GM19238 (cell line): ENCODE results near the gene SPSB1.

ENCODE experiments used
- DNase-seq: peaks from one replicate; pipeline ENCODE4 v3.0.0; 2011; ENCODE audit warnings: low spot score; ENCODE audit not compliant: insufficient read length

SPSB1 gene

GRCh38 chr1:9292361-9293240, at the start of gene SPSB1:
TSS of gene SPSB1 (plus strand) at chr1:9292894. CDS start at chr1:9355892, 62,998 bp downstream.
- peak; percentile 54 for DNase-seq

- no peak for DNase-seq
These were observed 49.5 kb upstream of the SPSB1 start for GRCh38 chr1:9243066-9243739.

- no peak for DNase-seq
These were observed 48.0 kb upstream of the SPSB1 start for GRCh38 chr1:9244501-9245229.

GRCh38 chr1:9245230-9245619, 47.5 kb upstream of the SPSB1 start:
- no peak for DNase-seq

- no peak for DNase-seq
These were observed 47.0 kb upstream of the SPSB1 start for GRCh38 chr1:9245661-9246060.

DNA sequence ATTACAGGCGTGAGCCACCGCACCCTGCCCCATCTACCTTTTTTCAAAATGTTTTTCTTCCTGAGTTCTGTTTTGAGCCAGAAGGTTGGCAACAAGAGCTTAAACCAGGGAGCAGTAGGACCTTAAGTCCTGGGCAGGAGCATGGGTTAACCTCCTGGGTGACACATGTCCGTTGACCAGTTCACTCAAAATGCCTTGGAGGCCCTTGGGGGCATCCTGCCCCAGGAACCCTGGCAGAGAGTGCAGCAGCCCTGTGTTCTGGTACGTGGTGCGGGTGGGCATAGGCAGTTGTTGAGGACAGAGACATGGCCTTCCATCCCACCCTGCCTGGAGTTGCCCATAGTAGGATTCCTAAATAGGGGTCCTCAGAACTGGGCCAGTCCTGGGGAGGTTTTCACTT, 46.5 kb upstream of the SPSB1 start:
- no peak for DNase-seq

DNA sequence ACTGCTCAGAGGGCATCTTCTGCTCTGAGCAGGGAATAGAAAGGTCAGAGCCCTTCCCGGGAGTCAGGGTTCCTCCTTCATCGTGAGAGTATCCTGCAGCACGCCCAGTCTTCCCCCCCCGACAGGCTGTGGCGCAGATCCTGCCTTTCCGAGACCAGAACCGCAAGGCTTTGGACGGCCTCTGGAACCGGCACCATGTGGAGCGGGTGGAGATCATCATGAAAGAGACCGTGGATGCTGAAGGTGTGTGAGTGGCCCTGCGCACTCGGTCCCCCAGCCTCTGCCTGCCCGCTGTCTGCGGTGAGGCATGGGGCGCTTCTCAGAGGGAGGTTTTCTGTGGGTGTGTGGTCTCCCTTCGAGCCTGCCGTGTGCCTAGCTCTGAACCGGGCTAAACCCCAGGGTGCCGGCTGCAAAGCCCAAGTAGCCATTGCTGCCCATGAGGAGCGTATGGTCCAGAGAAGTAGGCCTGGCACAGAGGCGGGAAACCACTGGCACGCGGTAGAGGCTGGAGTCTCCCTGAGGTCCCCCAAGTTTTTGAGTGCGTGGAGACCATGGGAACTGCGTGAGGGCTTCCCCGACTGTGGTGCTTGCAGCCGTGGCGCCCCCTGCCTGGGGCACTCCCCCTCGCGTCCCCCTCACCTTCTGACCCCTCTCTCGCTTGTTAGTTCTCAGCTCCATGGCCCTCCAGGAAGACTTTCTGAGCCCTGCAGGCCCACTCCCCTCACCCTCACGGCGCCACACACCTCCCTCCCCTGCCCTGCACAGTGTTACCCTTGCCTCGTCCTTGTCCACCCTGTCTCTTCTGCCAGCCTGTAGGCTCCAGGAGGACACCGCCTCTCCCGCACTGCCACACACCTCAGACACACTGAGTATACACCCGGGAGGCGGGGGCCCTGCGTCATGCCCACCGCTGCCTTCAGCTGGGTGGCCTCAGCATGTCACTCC, 45.6 kb upstream of the SPSB1 start:
- DNase-seq, result no peak

- DNase-seq, result no peak
These were observed 44.8 kb upstream of the SPSB1 start for GRCh38 chr1:9247894-9248293.

DNA sequence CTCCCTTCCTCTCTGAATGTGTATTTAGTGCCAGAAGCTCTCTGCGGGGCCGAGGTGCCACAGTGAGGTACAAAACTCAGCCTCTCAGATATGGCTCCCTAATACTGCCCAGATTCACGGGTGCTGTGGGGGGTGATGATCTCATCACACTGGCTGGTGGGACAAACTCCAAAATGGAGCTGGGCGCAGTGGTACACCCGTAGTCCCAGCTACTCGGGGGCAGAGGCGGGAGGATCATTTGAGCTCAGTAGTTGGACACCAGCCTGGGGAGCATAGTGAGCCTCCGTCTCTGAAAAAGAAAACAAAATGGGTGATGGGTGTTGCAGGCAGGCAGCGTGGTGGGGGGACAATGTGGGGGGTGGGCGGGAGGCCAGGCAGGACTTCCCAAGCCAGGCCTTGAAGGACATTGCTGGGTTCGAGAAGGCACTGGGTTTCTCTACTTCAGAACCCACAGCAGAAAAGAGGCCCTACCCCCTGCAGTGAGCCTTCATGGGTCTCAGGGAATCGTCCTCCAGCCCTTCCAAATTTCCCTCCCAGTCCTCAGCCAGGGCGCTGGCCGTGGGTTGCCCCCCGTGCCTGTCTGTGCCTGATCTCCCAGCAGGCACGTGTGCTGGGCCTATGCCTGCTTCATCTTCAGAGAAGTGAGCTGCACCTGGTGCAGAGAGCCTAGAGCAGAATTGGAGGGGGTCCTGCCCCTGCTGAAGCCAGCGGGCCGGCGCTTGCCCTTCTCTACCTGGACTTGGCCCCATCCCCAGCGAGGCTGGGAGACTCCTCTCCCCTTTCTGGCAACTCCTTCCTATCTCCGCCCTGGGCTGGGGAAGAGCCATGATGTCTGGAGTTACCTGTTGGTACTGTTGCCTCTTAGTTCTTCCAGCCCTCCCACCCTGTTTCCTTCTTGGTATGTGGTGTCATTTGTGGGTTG, 44.1 kb upstream of the SPSB1 start:
- no peak for DNase-seq

DNA sequence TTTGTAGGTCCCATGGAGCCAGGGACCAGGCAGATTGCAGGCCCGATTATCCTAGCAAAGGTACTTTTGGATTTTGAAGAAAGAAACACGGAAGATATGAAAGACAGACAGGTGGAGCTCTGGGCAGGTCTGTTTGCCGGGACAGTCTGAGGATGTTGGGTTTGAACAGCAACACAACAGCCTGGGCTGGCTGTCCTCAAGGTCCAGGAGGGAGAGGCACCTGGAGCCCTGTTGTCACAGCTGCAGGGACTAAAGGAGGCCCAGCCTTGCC, 43.5 kb upstream of the SPSB1 start:
- DNase-seq, result no peak

GRCh38 chr1:9249534-9250410, 42.9 kb upstream of the SPSB1 start:
- peak; percentile 53 for DNase-seq

DNA sequence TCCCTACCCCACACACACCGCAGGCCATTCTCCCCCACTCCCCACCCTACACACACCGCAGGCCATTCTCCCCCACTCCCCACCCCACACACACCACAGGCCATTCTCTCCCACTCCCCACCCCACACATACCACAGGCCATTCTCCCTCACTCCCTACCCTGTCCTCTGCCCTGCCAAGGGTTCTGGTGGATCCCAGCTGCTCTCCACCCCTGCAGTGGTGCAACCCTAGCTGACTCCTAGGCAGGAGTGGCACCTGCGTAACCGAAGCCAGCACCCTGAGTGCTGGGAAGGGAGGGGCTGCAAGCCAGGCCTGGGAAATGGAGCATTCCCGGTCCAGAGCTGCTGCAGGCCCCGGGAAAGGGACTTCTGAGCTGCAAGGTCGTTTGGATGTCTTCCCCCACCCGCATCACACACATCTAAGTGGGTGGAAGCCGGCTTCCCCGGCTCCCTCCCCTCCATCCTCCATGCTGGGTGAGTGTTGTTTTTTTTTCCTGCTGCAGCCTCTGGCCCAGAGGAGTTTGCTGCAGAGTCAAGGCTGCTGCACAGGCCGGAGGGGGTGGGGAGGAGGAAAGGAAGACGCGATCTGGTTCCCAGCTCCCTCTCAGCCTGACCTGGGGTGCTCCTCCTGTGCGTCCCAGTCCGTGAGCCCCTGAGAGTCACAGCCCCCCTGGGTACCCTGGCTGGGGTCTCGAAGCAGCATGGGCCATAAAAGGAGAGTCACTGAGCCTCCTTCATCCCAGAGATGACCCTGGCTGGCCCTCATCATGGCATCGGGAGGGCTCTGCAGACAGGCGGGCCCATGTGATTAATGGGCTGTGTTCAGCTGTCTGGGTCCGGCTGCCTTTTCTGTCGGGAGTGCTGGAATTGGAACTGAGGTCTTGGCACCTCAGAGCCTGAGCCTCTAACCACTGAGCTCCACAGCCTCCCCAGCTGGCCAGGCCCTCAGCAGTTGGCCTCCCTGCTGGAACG, 42.0 kb upstream of the SPSB1 start:
- no peak for DNase-seq

GRCh38 chr1:9251501-9251900, 41.2 kb upstream of the SPSB1 start:
- DNase-seq, result no peak

DNA sequence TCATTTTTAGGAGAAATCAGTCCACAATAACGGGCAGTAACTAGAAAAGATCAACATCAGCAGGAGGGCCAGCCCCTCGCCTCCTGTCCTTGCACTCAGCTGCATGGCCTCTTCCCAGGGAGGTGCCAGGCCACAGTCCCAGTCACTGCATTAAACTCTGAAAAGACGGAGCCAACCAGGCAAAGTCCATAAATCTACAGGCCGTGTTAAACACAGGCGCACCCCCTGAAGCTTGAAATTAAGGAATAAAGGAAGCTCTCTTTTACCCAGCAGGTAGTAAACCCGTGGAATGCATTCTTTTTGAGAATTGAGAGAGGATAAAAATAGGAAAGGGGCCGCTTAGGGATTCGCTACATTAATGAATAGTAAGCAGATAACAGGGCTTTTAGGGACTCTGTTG, 39.7 kb upstream of the SPSB1 start:
- DNase-seq, result no peak

GRCh38 chr1:9253453-9254105, 39.1 kb upstream of the SPSB1 start:
- no peak for DNase-seq

GRCh38 chr1:9256332-9256731, 36.4 kb upstream of the SPSB1 start:
- no peak for DNase-seq

DNA sequence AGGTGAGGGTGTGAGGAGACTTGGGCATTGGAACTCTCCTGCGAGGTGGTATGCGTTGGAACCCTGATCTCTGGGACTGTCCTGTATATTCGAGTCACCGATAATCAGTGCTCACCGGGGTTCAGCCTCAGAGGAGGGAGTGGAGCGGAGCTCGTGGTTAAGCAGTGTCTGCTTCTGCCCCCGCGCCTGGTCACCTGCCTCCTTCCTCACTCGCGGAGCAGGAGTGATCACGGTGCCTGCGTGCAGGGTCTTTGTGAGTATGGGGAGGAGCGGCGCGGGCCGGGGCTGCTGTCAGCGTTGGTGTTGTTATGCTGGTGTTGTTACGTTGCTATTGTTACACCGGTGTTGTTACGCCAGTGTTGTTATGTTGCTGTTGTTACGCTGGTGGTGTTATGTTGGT, 34.8 kb upstream of the SPSB1 start:
- no peak for DNase-seq

GRCh38 chr1:9258629-9259028, 34.1 kb upstream of the SPSB1 start:
- no peak for DNase-seq
